ENCODE measurements around the gene AMIGO2. TPM values are rescaled to one million over a fixed set of nuclear protein-coding genes. Genes with fewer than 3 reads are reported as not detected.

Gene AMIGO2
- total RNA-seq, 4 donors from 2014 or later = 1.5 to 3.4 (median 3.1) TPM

DNA sequence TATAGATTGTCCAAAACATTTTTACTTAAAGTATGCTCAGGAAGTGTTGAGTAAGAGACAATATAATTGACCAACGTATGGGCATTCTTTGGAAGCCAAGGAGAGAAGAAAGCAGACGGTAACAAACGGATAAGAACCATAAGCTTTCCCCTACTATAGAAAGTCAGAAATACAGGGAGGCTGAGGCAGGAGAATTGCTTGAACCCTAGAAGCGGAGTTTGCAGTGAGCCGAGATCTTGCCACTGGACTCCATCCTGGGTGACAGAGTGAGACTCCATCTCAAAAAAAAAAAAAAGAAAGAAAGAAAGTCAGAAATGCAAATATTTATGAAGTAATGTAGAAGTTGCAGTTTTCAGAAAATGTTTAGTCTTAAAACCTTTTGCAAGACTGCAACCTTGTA is 51.6 kb downstream of the AMIGO2 start:
- TF ChIP-seq, protein P1, sequence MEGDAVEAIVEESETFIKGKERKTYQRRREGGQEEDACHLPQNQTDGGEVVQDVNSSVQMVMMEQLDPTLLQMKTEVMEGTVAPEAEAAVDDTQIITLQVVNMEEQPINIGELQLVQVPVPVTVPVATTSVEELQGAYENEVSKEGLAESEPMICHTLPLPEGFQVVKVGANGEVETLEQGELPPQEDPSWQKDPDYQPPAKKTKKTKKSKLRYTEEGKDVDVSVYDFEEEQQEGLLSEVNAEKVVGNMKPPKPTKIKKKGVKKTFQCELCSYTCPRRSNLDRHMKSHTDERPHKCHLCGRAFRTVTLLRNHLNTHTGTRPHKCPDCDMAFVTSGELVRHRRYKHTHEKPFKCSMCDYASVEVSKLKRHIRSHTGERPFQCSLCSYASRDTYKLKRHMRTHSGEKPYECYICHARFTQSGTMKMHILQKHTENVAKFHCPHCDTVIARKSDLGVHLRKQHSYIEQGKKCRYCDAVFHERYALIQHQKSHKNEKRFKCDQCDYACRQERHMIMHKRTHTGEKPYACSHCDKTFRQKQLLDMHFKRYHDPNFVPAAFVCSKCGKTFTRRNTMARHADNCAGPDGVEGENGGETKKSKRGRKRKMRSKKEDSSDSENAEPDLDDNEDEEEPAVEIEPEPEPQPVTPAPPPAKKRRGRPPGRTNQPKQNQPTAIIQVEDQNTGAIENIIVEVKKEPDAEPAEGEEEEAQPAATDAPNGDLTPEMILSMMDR (IDR thresholded peaks at IDR 0.05) = no peak
- TF ChIP-seq POLR2A (IDR thresholded peaks at IDR 0.05) = no peak
- no peak for DNase-seq (ENCODE audit: low spot score in 2 of 2)
- intact Hi-C loops (cut with DNase I; ENCODE audit: low total_unique reads) = no loop called here
- no peak overlapping the region for H3K4me3 ChIP-seq (ENCODE audit: low read depth, poor library complexity, severe bottlenecking)
- WGBS, 2 donors = 77 to 78% methylated on average over 5 of the region's 5 CpGs

Other genes starting within 250 kb of the AMIGO2 start
- gene PCED1B, start 338 bp downstream of the AMIGO2 start, total RNA-seq = 1 to 10 TPM in 1 of 4 donors, under 1 TPM in 3; 0.23 to 3.0 (median 0.73) TPM

Measured in lower leg skin (tissue), 4 donors.